ENCODE results near the gene RBMS1.

DNA sequence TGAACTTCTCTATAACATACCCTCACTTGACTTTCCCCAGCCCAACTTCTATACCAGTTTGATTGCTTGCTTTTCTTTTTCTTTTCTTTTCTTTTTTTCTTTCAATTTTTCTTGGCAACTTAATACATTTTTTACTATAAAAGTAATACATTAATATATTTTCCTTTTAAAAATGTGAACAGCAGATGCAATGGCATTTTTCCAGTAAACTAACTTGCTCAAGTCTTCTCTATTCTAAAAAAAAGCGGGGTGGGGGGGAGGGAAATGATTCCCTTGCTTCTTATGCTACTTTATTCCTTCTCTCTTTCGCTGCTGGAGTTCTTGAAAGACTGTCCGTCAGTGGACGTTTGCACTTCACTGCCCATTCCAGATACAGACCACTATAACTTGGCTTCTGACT lies 70.5 kb downstream of the RBMS1 start:
- TF ChIP-seq POLR2A (IDR thresholded peaks at IDR 0.05): no peak
- TF ChIP-seq, protein P1, sequence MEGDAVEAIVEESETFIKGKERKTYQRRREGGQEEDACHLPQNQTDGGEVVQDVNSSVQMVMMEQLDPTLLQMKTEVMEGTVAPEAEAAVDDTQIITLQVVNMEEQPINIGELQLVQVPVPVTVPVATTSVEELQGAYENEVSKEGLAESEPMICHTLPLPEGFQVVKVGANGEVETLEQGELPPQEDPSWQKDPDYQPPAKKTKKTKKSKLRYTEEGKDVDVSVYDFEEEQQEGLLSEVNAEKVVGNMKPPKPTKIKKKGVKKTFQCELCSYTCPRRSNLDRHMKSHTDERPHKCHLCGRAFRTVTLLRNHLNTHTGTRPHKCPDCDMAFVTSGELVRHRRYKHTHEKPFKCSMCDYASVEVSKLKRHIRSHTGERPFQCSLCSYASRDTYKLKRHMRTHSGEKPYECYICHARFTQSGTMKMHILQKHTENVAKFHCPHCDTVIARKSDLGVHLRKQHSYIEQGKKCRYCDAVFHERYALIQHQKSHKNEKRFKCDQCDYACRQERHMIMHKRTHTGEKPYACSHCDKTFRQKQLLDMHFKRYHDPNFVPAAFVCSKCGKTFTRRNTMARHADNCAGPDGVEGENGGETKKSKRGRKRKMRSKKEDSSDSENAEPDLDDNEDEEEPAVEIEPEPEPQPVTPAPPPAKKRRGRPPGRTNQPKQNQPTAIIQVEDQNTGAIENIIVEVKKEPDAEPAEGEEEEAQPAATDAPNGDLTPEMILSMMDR (IDR thresholded peaks at IDR 0.05): no peak

All from esophagus squamous epithelium (tissue), 4 donors.